ENCODE data around the gene EID1. TPM values are rescaled to one million over a fixed set of nuclear protein-coding genes. Genes with fewer than 3 reads are reported as not detected.

The EID1 gene
- total and polyA plus RNA-seq, 2 experiments from 2014 or later = 218 to 228 TPM

DNA sequence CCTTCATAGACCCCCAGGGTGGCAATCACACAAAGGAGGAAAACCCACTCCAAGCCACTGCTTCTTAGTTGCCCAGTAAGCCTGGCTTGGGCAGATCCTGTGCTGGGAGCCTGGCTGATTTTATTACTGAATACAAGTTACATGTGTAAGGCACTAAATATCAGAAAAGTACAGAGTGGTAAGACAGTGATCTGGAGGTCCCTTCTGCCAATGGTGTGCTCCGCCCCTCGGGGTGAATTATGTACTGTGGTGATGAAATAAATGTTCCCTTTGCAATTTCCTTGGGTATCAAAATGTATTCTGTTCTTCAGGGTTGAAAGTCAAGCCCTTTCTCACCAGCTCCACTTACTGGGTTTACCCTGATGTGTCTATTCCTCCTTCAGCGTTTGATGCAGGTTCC, 38.8 kb downstream of the EID1 start:
- Histone ChIP-seq H3K27ac (no peak overlapping the region), H3K27me3 (no peaks in the 10 kb centered on the region), H3K36me3 (replicated peaks; ENCODE audit: insufficient read depth, low read depth) (no peaks in the 10 kb centered on the region), H2AFZ (no peak overlapping the region), H3K79me2 (no peaks in the 10 kb centered on the region), H3K4me3 (no peak overlapping the region), H4K20me1 (ENCODE audit: insufficient read depth, poor library complexity, severe bottlenecking) (no peaks in the 10 kb centered on the region), H3K9me2 (replicated peaks; ENCODE audit: insufficient read depth) (no peaks in the 10 kb centered on the region), H3K4me2 (no peak overlapping the region), H3K4me1 (ENCODE audit: insufficient read depth) (peaks cover 10% of the 10 kb centered on the region), H3K9me3 (ENCODE audit: low read depth) (no peaks in the 10 kb centered on the region)
- no peak for DNase-seq (ENCODE audit: low spot score)
- WGBS (ENCODE audit: low lambda C conversion rate, missing lambda C conversion rate) = 92% methylated on average over 3 of the region's 3 CpGs
- TF ChIP-seq EZH2phosphoT487 (IDR thresholded peaks at IDR 0.05; ENCODE audit: low read depth, severe bottlenecking, unreplicated experiment) (no peak), EZH2 (IDR thresholded peaks at IDR 0.05; ENCODE audit: borderline replicate concordance) (no peak)
- TF ChIP-seq, protein P1, sequence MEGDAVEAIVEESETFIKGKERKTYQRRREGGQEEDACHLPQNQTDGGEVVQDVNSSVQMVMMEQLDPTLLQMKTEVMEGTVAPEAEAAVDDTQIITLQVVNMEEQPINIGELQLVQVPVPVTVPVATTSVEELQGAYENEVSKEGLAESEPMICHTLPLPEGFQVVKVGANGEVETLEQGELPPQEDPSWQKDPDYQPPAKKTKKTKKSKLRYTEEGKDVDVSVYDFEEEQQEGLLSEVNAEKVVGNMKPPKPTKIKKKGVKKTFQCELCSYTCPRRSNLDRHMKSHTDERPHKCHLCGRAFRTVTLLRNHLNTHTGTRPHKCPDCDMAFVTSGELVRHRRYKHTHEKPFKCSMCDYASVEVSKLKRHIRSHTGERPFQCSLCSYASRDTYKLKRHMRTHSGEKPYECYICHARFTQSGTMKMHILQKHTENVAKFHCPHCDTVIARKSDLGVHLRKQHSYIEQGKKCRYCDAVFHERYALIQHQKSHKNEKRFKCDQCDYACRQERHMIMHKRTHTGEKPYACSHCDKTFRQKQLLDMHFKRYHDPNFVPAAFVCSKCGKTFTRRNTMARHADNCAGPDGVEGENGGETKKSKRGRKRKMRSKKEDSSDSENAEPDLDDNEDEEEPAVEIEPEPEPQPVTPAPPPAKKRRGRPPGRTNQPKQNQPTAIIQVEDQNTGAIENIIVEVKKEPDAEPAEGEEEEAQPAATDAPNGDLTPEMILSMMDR (IDR thresholded peaks at IDR 0.05; ENCODE audit: poor library complexity) = no peak

DNA sequence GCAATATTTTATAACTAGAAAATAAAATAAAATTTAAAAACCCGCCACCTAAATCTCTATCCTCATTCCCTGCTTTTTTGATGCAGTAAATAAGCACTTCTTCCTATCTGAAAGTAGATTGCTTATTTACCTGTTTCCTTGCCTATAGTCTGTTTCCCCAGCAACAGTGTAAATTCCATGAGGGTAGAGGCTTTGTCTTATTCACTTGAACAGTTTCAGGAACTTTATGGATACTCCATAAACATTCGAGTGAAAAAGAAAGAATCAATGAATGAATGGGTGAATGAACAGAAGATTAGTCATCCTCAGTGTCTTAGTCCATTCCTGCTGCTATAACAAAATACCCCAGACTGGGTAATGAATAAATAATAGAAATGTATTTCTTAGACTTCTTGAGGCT, 44.1 kb downstream of the EID1 start:
- WGBS (ENCODE audit: low lambda C conversion rate, missing lambda C conversion rate) = 93% methylated on average over 2 of the region's 2 CpGs
- TF ChIP-seq, protein P1 (IDR thresholded peaks at IDR 0.05; ENCODE audit: poor library complexity) = no peak
- no peak for TF ChIP-seq EZH2 (IDR thresholded peaks at IDR 0.05; ENCODE audit: borderline replicate concordance)
- TF ChIP-seq EZH2phosphoT487 (IDR thresholded peaks at IDR 0.05; ENCODE audit: low read depth, severe bottlenecking, unreplicated experiment) = no peak
- DNase-seq (ENCODE audit: low spot score) = no peak

DNA sequence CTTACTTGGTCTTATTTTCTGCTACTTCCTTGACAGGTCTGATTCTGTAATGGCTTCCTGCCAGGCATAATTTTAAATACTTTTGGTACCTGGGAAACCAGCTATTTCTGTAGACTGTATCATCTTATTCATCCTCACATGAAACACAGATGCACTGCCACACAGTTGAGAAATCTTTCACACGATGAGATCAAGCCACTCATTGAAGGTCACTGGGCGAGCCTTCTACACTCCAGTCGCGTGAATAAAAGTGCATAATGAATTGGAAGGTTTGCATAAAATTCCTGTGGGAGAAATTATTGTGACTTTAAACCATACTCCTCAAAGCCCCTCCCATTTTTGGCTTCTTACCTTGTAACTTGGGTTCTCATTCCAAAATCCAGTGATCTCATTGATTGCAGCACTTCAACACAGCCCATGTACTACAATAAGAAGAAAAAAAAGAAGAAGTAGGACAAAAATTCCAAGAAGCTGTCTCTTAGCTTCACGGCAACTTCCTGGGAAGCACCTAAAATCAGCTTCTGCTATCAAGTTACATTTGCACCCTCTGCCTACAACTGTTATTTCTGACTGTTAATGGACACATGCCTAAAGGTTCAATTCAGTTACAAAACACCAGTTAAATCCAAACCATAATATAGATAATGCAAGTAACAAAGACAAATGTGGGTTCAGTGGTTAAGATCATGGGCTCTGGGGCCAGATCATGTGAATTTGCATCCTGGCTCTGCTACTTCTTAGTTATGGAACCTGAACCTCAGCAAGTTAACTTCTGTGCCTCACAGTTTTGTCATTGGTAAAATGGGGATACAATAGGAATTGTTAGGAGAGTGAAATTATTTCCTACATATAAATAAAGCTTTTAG, 46.8 kb downstream of the EID1 start:
- no peaks in the 10 kb centered on the region for H3K4me1 ChIP-seq (ENCODE audit: insufficient read depth)
- H3K9me2 ChIP-seq (replicated peaks; ENCODE audit: insufficient read depth) = no peaks in the 10 kb centered on the region
- H3K27me3 ChIP-seq = no peaks in the 10 kb centered on the region
- H3K36me3 ChIP-seq (replicated peaks; ENCODE audit: insufficient read depth, low read depth) = no peaks in the 10 kb centered on the region
- no peaks in the 10 kb centered on the region for H4K20me1 ChIP-seq (ENCODE audit: insufficient read depth, poor library complexity, severe bottlenecking)
- DNase-seq (ENCODE audit: low spot score) = no peak
- no peak overlapping the region for H3K27ac ChIP-seq
- H3K79me2 ChIP-seq = no peaks in the 10 kb centered on the region
- no peak overlapping the region for H3K4me3 ChIP-seq
- H2AFZ ChIP-seq = no peak overlapping the region
- 91% methylated on average over 5 of the region's 5 CpGs for WGBS (ENCODE audit: low lambda C conversion rate, missing lambda C conversion rate)
- no peaks in the 10 kb centered on the region for H3K9me3 ChIP-seq (ENCODE audit: low read depth)
- TF ChIP-seq EZH2 (IDR thresholded peaks at IDR 0.05; ENCODE audit: borderline replicate concordance) (no peak), EZH2phosphoT487 (IDR thresholded peaks at IDR 0.05; ENCODE audit: low read depth, severe bottlenecking, unreplicated experiment) (no peak)
- TF ChIP-seq, protein P1 (IDR thresholded peaks at IDR 0.05; ENCODE audit: poor library complexity) = no peak
- H3K4me2 ChIP-seq = no peak overlapping the region

More for the DNA sequence above, 44.1 kb downstream of the EID1 start:
- Histone ChIP-seq H3K79me2 (no peaks in the 10 kb centered on the region), H3K4me3 (no peak overlapping the region), H4K20me1 (ENCODE audit: insufficient read depth, poor library complexity, severe bottlenecking) (no peaks in the 10 kb centered on the region), H3K36me3 (replicated peaks; ENCODE audit: insufficient read depth, low read depth) (no peaks in the 10 kb centered on the region), H3K9me3 (ENCODE audit: low read depth) (no peaks in the 10 kb centered on the region), H3K27ac (no peak overlapping the region), H3K9me2 (replicated peaks; ENCODE audit: insufficient read depth) (no peaks in the 10 kb centered on the region), H3K4me1 (ENCODE audit: insufficient read depth) (no peaks in the 10 kb centered on the region), H3K4me2 (no peak overlapping the region), H3K27me3 (no peaks in the 10 kb centered on the region), H2AFZ (no peak overlapping the region)
